Neural cell (in vitro differentiated cells): ENCODE measurements around the gene LLGL2.

ENCODE experiments used
- EP300 ChIP-seq: fragments of 450-650 bp; conservative IDR thresholded peaks from 2 replicates; pipeline ENCODE4 v1.6.1; 2014; ENCODE audit warnings: antibody characterized with exemption, mild to moderate bottlenecking, moderate library complexity; ENCODE audit not compliant: poor library complexity, severe bottlenecking
- POLR2AphosphoS5 ChIP-seq: IDR thresholded peaks from 2 replicates; pipeline ENCODE4 v1.6.1; 2012
- TAF1 ChIP-seq: IDR thresholded peaks from 2 replicates; pipeline ENCODE4 v1.6.1; 2012; ENCODE audit warnings: low read depth
- TF ChIP-seq, protein P1 (sequence below): fragments of 450-650 bp; IDR thresholded peaks from 2 replicates; pipeline ENCODE4 v1.5.1; 2014; ENCODE audit warnings: antibody characterized with exemption, mild to moderate bottlenecking, moderate library complexity; ENCODE audit not compliant: poor library complexity, severe bottlenecking

- TF ChIP-seq TAF1 = no peak
- TF ChIP-seq, protein P1, sequence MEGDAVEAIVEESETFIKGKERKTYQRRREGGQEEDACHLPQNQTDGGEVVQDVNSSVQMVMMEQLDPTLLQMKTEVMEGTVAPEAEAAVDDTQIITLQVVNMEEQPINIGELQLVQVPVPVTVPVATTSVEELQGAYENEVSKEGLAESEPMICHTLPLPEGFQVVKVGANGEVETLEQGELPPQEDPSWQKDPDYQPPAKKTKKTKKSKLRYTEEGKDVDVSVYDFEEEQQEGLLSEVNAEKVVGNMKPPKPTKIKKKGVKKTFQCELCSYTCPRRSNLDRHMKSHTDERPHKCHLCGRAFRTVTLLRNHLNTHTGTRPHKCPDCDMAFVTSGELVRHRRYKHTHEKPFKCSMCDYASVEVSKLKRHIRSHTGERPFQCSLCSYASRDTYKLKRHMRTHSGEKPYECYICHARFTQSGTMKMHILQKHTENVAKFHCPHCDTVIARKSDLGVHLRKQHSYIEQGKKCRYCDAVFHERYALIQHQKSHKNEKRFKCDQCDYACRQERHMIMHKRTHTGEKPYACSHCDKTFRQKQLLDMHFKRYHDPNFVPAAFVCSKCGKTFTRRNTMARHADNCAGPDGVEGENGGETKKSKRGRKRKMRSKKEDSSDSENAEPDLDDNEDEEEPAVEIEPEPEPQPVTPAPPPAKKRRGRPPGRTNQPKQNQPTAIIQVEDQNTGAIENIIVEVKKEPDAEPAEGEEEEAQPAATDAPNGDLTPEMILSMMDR = no peak
- TF ChIP-seq EP300 = no peak
- TF ChIP-seq POLR2AphosphoS5 = no peak
Measured at GRCh38 chr17:75492555-75493168, 32.8 kb upstream of the LLGL2 start.
